ENCODE results near the gene MGMT.

DNA sequence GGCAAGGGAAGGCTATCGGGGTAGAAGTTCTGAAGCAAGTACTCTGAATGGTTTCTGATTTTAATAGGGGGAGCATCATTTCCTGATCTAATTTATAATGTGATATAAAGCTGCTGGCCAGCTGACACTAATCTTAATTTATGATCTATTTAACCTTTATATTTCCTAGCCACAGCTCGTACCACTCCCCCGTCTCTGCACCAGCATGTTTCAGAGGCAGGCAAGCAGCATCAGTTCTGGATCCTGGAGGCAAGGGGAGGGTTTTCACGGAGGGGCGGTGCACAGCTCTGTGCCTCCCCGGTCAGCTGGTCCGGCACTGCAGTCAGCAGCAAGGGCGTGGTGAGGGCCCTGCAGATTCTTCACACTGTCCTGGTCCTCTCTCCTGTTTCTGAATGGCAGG is 30.0 kb downstream of the MGMT start:
- TF ChIP-seq CTCF (IDR thresholded peaks at IDR 0.05): no peak
- no peak for TF ChIP-seq POLR2AphosphoS5 (IDR thresholded peaks at IDR 0.05)
